ENCODE data around the gene UTS2. TPM values are rescaled to one million over a fixed set of nuclear protein-coding genes. Genes with fewer than 3 reads are reported as not detected.

Gene UTS2
- total RNA-seq, 4 donors from 2014 or later: not detected

GRCh38 chr1:7824701-7825100 lies 28.2 kb downstream of the UTS2 start:
- in situ Hi-C loops (cut with MboI; ENCODE audit: low pct_ligation_motif_present in 1 of 4, low pct_unique_long_range_greater_than_20kb in 1 of 4, low sequenced_read_pairs in 3 of 4): no loop called here

GRCh38 chr1:7821282-7821681 lies 31.6 kb downstream of the UTS2 start:
- Histone ChIP-seq H3K27me3 (no peaks in the 10 kb centered on the region), H3K4me1 (no peaks in the 10 kb centered on the region), H3K36me3 (peaks cover 0 to 23% (median 4%) of the 10 kb centered on the region in 4 donors), H3K9me3 (no peaks in the 10 kb centered on the region), H3K27ac (no peak overlapping the region), H3K4me3 (no peak overlapping the region)
- WGBS, 2 donors (ENCODE audit: low coverage in 1 of 2): 79 to 86% methylated on average over 3 of the region's 3 CpGs
- in situ Hi-C loops (cut with MboI; ENCODE audit: low pct_ligation_motif_present in 1 of 4, low pct_unique_long_range_greater_than_20kb in 1 of 4, low sequenced_read_pairs in 3 of 4) (no loop called here), intact Hi-C loops (cut with DNase I; ENCODE audit: low total_unique reads) (loop anchor here (2.0 kb wide), 1 partner anchor 24 kb away; no protein-coding TSS in a partner anchor)
- no peak for DNase-seq
- no peak for TF ChIP-seq POLR2A (IDR thresholded peaks at IDR 0.05)

More at GRCh38 chr1:7824701-7825100, 28.2 kb downstream of the UTS2 start:
- intact Hi-C loops (cut with DNase I; ENCODE audit: low total_unique reads): no loop called here
- no peak for DNase-seq
- no peaks in the 10 kb centered on the region for H3K9me3 ChIP-seq
- no peak for TF ChIP-seq POLR2A (IDR thresholded peaks at IDR 0.05)
- no peak for TF ChIP-seq POLR2AphosphoS5 (IDR thresholded peaks at IDR 0.05)
- TF ChIP-seq CTCF (IDR thresholded peaks at IDR 0.05): no peak
- TF ChIP-seq EP300 (IDR thresholded peaks at IDR 0.05; ENCODE audit: low read depth): no peak
- 87 to 92% methylated on average over 2 to 8 of the region's 8 CpGs for WGBS, 2 donors (ENCODE audit: low coverage in 1 of 2)
- peaks cover 0 to 18% (median 8%) of the 10 kb centered on the region in 4 donors for H3K36me3 ChIP-seq
- no peak overlapping the region for H3K4me3 ChIP-seq
- H3K27me3 ChIP-seq: no peaks in the 10 kb centered on the region
- H3K27ac ChIP-seq: no peak overlapping the region
- H3K4me1 ChIP-seq: peaks cover 0 to 6% (median 2%) of the 10 kb centered on the region in 4 donors

GRCh38 chr1:7813677-7814373 lies 39.0 kb downstream of the UTS2 start:
- H3K27ac ChIP-seq: no peak overlapping the region
- intact Hi-C loops (cut with DNase I; ENCODE audit: low total_unique reads): no loop called here
- no peak for TF ChIP-seq POLR2AphosphoS5 (IDR thresholded peaks at IDR 0.05)
- no peak for TF ChIP-seq CTCF (IDR thresholded peaks at IDR 0.05)
- no peak for TF ChIP-seq EP300 (IDR thresholded peaks at IDR 0.05; ENCODE audit: low read depth)
- no peak for TF ChIP-seq POLR2A (IDR thresholded peaks at IDR 0.05)
- H3K27me3 ChIP-seq: no peaks in the 10 kb centered on the region
- in situ Hi-C loops (cut with MboI; ENCODE audit: low pct_ligation_motif_present in 1 of 4, low pct_unique_long_range_greater_than_20kb in 1 of 4, low sequenced_read_pairs in 3 of 4): no loop called here
- peaks cover 8 to 13% of the 10 kb centered on the region in 2 donors for H3K9me3 ChIP-seq
- H3K36me3 ChIP-seq: peaks cover 0 to 39% (median 12%) of the 10 kb centered on the region in 4 donors
- H3K4me3 ChIP-seq: no peak overlapping the region
- no peaks in the 10 kb centered on the region for H3K4me1 ChIP-seq
- no peak for DNase-seq
- 90 to 93% methylated on average over 3 of the region's 3 CpGs for WGBS, 2 donors (ENCODE audit: low coverage in 1 of 2)

- peaks cover 8 to 13% of the 10 kb centered on the region in 2 donors for H3K9me3 ChIP-seq
- intact Hi-C loops (cut with DNase I; ENCODE audit: low total_unique reads): no loop called here
- TF ChIP-seq CTCF (IDR thresholded peaks at IDR 0.05) (no peak), EP300 (IDR thresholded peaks at IDR 0.05; ENCODE audit: low read depth) (no peak), POLR2AphosphoS5 (IDR thresholded peaks at IDR 0.05) (no peak), POLR2A (IDR thresholded peaks at IDR 0.05) (no peak)
- H3K27ac ChIP-seq: no peak overlapping the region
- H3K27me3 ChIP-seq: no peaks in the 10 kb centered on the region
- H3K36me3 ChIP-seq: peaks cover 0 to 39% (median 12%) of the 10 kb centered on the region in 4 donors
- H3K4me1 ChIP-seq: no peaks in the 10 kb centered on the region
- DNase-seq: no peak
- WGBS, 2 donors (ENCODE audit: low coverage in 1 of 2): 83 to 91% methylated on average over 3 to 6 of the region's 6 CpGs
- in situ Hi-C loops (cut with MboI; ENCODE audit: low pct_ligation_motif_present in 1 of 4, low pct_unique_long_range_greater_than_20kb in 1 of 4, low sequenced_read_pairs in 3 of 4): no loop called here
- H3K4me3 ChIP-seq: no peak overlapping the region
These were observed 41.4 kb downstream of the UTS2 start for GRCh38 chr1:7811476-7811875.
